Ovary (tissue), 9 donors: ENCODE results near the gene PTPN13. TPM values are rescaled to one million over a fixed set of nuclear protein-coding genes. Genes with fewer than 3 reads are reported as not detected.

Source experiments
- DNase-seq, 5 donors: peaks; one replicate each; pipeline ENCODE4 v3.0.0-alpha.2; 2019 to 2020
- H3K27ac ChIP-seq, 2 donors: fragments of 200-600 bp; one replicate each; pipeline versions ENCODE4 v1.5.1 to v1.8.0; 2019 to 2022
- H3K27me3 ChIP-seq: fragments of 200-600 bp; one replicate; pipeline ENCODE4 v1.8.0; 2022
- H3K36me3 ChIP-seq: fragments of 200-600 bp; sonication (generic); one replicate; pipeline ENCODE4 v1.5.1; 2019
- H3K4me1 ChIP-seq: one replicate; pipeline ENCODE4 v1.8.1; 2013; ENCODE audit warnings: mild to moderate bottlenecking, moderate library complexity; ENCODE audit not compliant: insufficient read depth
- H3K4me3 ChIP-seq: fragments of 200-600 bp; sonication (generic); one replicate; pipeline ENCODE4 v1.5.1; 2017
- H3K9me3 ChIP-seq, 2 donors: fragments of 200-600 bp in 1 of 2; sonication (generic) in 1 of 2; one replicate each; pipeline versions ENCODE4 v1.5.1 to v1.8.1; 2013 to 2019; ENCODE audit warnings: mild to moderate bottlenecking in 1 of 2, moderate library complexity in 1 of 2
- EP300 ChIP-seq: sonication (generic); formaldehyde crosslinking; IDR thresholded peaks from one replicate; pipeline ENCODE4 v1.6.1; 2017; ENCODE audit warnings: antibody characterized with exemption
- POLR2A ChIP-seq: fragments of 450-650 bp; IDR thresholded peaks from one replicate; pipeline ENCODE4 v1.6.1; 2017; ENCODE audit warnings: antibody characterized with exemption, mild to moderate bottlenecking, moderate library complexity
- whole genome bisulfite sequencing, 3 donors: extraction: QIAGEN DNeasy Blood & Tissue Kit in 1 of 3; methylation state at CpG; one replicate each; pipeline versions ENCODE4 v1.1.5 to v1.1.7; 2013 to 2017; 5-methylcytosine and 5-hydroxymethylcytosine counted together
- intact Hi-C, 4 donors: fragments of 100-400 bp; cut with DNase I; formaldehyde crosslinking; loops; one replicate each; pipeline versions ENCODE4 v1.11.0 to v1.15.1; 2022 to 2023
- polyA plus RNA-seq, 2 donors: library from polyadenylated mRNA; stranded (reverse); fragments of 200-250 nt in 1 of 2; fragments of 350-450 nt in 1 of 2; fragmentation: Illumina TruSeq in 1 of 2; extraction: RNeasy Lipid Tissue Mini Kit (QIAGEN cat#74804) in 1 of 2; gene quantifications; one replicate each; pipeline ENCODE4 v1.2.3, GENCODE V29; 2013 to 2014
- total RNA-seq, 7 donors: library from RNA; depleted of rRNA in 2 of 7; stranded (reverse); fragments of >200 nt in 2 of 7; fragmentation: NEBNext Ultra II Directional in 3 of 7; extraction: Animal tissue kit (Norgen Biotek cat#: 25700) in 3 of 7; gene quantifications; one replicate each; pipeline versions ENCODE4 v1.1.0 to v1.2.4, GENCODE V29; 2016 to 2023
- TF ChIP-seq, protein P1 (sequence below), 3 donors: fragments of 450-650 bp in 2 of 3; fragments of 200-600 bp in 1 of 3; IDR thresholded peaks; one replicate each; pipeline versions ENCODE4 v1.5.1 to v1.8.0; 2016 to 2022; ENCODE audit warnings: antibody characterized with exemption in 3 of 3, mild to moderate bottlenecking in 1 of 3
- donor health status: DM: no; HTN: no; CAD: no; lungs with moderate emphysema.
- donor health status: DM: no; HTN: no; CAD: no.
- donor health status: Bipolar disorder and iron deficiency.
- donor health status: DM: yes; HTN: yes; CAD: no.
- donor health status: DM: no; HTN: no; CAD: no.
- donor health status: DM: yes; HTN: yes; CAD: no.

PTPN13 gene
- total and polyA plus RNA-seq, 9 donors, result 17.0 to 73.4 (median 44.0) TPM

DNA sequence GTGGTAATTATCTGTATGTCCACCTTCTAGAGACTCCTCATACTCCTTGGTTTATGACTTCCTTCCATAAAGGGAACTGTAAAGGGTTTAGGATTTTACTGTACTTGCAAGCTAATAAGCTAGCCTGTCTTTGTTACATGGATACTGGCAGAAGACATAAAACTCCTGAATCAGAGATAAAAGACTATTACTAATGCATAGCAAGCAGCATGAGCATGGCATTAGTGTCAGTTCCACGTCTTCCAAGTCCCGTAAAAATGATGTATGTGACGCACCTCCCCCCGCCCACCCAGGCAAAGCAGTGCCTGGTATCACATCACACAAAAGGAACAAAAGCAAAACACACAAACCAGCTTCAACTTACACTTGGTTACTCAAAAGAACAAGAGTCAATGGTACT is 184.1 kb downstream of the PTPN13 start:
- no peak for TF ChIP-seq EP300
- TF ChIP-seq, protein P1, sequence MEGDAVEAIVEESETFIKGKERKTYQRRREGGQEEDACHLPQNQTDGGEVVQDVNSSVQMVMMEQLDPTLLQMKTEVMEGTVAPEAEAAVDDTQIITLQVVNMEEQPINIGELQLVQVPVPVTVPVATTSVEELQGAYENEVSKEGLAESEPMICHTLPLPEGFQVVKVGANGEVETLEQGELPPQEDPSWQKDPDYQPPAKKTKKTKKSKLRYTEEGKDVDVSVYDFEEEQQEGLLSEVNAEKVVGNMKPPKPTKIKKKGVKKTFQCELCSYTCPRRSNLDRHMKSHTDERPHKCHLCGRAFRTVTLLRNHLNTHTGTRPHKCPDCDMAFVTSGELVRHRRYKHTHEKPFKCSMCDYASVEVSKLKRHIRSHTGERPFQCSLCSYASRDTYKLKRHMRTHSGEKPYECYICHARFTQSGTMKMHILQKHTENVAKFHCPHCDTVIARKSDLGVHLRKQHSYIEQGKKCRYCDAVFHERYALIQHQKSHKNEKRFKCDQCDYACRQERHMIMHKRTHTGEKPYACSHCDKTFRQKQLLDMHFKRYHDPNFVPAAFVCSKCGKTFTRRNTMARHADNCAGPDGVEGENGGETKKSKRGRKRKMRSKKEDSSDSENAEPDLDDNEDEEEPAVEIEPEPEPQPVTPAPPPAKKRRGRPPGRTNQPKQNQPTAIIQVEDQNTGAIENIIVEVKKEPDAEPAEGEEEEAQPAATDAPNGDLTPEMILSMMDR (IDR thresholded peaks at IDR 0.05), result no peak
- TF ChIP-seq POLR2A, result no peak
- 85 to 95% (median 88%) methylated on average over 4 of the region's 4 CpGs for WGBS, 3 donors
- Histone ChIP-seq H3K36me3 (no peaks in the 10 kb centered on the region), H3K9me3 (no peaks in the 10 kb centered on the region), H3K4me1 (no peaks in the 10 kb centered on the region), H3K4me3 (no peak overlapping the region), H3K27me3 (no peaks in the 10 kb centered on the region), H3K27ac (no peak overlapping the region)
- no peak for DNase-seq
- intact Hi-C loops, result no loop called here

DNA sequence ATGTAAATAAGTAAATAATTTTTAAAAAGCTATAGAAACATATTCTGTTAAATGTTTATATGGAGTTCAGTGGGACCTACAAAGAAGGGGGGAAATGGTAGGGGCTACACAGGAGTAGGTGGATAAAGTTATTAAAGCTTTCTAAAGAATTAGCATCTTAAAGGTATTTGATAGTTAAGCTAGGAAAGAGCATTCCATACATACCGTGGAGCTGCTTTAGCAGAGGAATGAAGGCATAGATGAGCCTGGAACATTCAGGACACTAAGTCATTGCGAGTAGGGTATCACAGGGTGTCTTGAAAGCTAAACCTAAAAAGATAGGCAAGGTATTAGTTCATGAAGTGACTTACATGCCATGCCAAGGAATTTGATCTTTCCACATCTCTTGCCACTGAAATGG is 194.7 kb downstream of the PTPN13 start:
- TF ChIP-seq EP300 (no peak), POLR2A (no peak)
- TF ChIP-seq, protein P1 (IDR thresholded peaks at IDR 0.05), result no peak
- intact Hi-C loops, result no loop called here
- no peaks in the 10 kb centered on the region for H3K27me3 ChIP-seq
- H3K36me3 ChIP-seq, result no peaks in the 10 kb centered on the region
- no peak for DNase-seq
- H3K4me3 ChIP-seq, result no peak overlapping the region
- 89 to 91% (median 90%) methylated on average over 2 of the region's 2 CpGs for WGBS, 3 donors
- no peak overlapping the region for H3K27ac ChIP-seq
- H3K4me1 ChIP-seq, result no peaks in the 10 kb centered on the region
- H3K9me3 ChIP-seq, result no peaks in the 10 kb centered on the region

DNA sequence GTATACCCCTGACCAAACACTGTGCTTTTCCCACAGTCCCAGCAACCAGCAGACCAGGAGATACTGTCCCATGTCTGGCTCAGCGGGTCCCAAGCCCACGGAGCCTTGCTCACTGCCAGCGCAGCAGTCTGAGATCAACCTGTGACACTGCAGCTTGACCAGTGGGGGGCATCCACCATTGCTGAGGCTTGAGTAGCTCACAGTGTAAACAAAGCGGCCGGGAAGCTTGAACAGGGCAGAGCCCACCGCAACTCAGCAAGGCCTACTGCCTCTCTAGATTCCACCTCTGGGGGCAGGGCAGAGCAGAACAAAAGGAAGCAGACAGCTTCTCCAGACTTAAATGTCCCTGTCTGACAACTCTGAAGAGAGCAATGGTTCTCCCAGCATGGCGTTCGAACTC is 197.0 kb downstream of the PTPN13 start:
- TF ChIP-seq, protein P1 (IDR thresholded peaks at IDR 0.05), result no peak
- TF ChIP-seq POLR2A (no peak), EP300 (no peak)
- Histone ChIP-seq H3K9me3 (no peaks in the 10 kb centered on the region), H3K36me3 (no peaks in the 10 kb centered on the region), H3K27ac (no peak overlapping the region), H3K4me3 (no peak overlapping the region), H3K4me1 (no peaks in the 10 kb centered on the region), H3K27me3 (no peaks in the 10 kb centered on the region)
- no peak for DNase-seq
- 93 to 99% (median 96%) methylated on average over 8 of the region's 8 CpGs for WGBS, 3 donors
- intact Hi-C loops, result no loop called here

DNA sequence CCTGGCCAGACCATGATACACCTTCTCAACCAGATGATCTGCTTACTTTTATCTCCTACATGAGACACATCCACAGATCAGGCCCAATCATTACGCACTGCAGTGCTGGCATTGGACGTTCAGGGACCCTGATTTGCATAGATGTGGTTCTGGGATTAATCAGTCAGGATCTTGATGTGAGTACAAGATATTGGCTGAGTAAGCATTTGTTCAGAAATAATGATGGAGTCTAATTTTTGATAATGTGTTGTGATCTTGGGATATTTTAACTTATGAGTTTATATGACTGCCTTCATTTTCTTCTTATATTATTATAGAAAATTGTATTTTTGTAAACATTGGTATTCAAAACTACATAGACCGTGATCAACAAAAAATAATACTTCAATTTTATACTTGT is 215.7 kb downstream of the PTPN13 start:
- no peak for DNase-seq
- Histone ChIP-seq H3K4me3 (no peak overlapping the region), H3K27ac (no peak overlapping the region), H3K4me1 (no peaks in the 10 kb centered on the region), H3K9me3 (no peaks in the 10 kb centered on the region), H3K27me3 (no peaks in the 10 kb centered on the region), H3K36me3 (peaks cover 2% of the 10 kb centered on the region)
- TF ChIP-seq POLR2A (no peak), EP300 (no peak)
- TF ChIP-seq, protein P1 (IDR thresholded peaks at IDR 0.05), result no peak
- WGBS, 3 donors, result 93 to 97% (median 96%) methylated on average over 3 of the region's 3 CpGs
- intact Hi-C loops, result no loop called here

DNA sequence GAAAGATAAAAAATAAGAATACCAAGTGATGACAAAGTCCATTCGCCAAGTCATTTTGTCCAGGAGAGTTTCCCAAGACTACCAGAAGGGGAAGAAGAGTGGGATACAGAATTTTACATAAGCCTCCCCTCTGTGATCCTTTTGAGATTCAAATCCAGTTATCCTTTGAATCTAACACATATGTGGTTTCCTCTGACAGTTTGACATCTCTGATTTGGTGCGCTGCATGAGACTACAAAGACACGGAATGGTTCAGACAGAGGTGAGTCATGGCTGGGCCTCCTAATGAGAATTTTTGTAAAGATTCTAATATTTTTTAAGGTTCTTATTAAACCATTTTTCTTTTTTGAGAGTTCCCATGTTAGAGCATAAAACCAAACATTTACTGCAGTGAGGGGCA is 216.7 kb downstream of the PTPN13 start:
- H3K4me1 ChIP-seq, result no peaks in the 10 kb centered on the region
- no peaks in the 10 kb centered on the region for H3K9me3 ChIP-seq
- no peak for TF ChIP-seq EP300
- TF ChIP-seq, protein P1 (IDR thresholded peaks at IDR 0.05), result no peak
- TF ChIP-seq POLR2A, result no peak
- 92 to 97% (median 95%) methylated on average over 3 of the region's 3 CpGs for whole genome bisulfite sequencing, 3 donors
- intact Hi-C loops, result no loop called here
- H3K36me3 ChIP-seq, result peaks cover 2% of the 10 kb centered on the region
- H3K4me3 ChIP-seq, result no peak overlapping the region
- H3K27ac ChIP-seq, result no peak overlapping the region
- no peaks in the 10 kb centered on the region for H3K27me3 ChIP-seq
- no peak for DNase-seq
